NCI-H128 (cell line): Measurements from ENCODE around the gene SLC13A5.

Experiments used
- DNase-seq: peaks from one replicate; lab custom pipeline; 2025; ENCODE audit not compliant: unreplicated experiment; lab: John Stamatoyannopoulos, UW

Gene SLC13A5

DNA sequence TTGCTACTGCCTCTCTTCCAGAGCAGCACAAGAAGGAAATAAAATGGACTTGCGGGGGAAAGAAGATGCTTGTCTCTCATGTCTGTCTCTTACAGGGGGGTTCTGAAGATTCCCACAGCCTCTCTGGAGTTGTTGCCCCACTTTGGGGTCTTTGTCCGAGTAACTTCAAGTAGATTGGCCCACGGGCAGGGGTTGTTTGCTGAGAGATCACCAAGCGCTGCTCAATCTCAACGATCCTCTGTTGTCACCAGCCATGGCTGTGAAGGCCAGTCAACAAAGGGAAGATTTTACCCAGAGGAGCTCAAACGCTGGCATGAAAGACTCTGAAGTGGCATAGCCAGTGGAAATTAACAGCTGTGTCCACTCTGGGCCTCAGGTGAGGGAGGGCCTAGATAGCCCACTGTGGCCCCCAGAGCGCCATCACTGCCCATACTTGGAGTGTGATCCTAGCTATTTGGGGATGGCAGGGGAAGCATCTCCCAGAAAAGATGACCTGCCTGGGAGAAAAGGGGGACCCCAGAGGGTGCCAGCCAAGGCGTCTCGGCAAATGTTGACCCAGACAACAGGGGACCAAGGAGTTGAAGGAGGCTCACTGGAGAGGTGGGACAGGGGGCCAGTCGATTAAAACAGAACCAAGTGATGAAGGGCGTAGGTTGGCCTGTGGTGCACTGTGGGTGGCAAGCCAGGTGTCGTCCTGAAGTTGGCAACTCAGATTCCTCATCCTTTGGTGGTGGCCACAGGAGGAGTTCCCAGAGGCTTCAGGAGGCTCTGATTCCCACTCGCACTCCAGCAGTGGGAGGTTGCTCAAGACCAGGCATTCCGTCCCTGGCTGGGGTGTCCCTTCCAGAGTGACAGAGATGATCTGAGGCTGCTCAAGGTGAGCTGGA is 28.0 kb downstream of the SLC13A5 start:
- DNase-seq, result no peak

DNA sequence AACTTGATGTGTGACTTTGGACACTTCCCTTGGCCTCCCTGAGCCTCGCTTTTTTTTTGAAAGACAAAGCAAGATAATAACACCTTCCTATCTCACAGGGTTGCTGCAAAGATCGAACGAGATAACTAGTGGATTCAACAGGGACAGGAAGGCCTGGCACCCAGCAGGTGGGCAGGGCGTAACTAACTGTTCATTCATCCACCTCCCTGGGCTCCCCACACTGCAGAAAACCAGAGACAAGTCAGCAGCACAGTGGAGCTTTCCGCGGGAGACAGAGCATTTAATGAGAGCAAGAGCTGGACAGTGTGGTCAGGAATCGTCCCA is 28.7 kb downstream of the SLC13A5 start:
- DNase-seq, result no peak

DNA sequence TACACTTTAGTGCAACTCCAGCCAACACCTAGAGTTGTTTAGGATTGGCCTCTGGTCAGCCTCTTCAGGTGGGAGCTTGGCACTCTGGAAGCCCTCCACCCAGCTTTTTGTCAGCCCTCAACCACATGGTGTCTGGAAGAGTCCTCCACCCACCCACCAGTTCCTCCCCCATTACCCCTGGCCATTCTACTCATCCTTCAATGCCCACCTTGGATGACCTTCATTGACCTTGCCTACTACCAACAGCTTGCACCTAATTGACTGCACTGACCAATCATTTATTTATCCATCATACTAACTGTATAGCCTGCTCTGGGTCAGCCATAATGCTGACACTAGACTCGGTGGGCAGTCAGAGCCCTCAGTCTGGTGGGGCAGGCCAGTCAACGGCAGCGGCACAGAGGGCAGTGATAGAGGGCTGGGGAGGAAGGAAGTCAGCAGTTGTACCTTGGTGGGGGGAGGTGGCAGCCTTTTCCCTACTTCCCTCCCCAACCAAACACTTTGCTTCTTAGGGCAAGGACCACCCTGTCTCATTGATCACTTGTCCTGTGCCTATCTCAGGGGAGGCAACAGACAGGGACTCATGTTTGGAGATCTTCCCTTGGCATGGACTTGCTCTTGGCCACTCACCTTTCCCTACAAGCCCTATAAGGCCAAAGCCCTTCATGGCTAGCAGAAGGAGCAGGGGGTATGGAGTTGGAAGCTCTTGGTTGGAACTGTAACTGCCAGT is 29.3 kb downstream of the SLC13A5 start:
- DNase-seq, result no peak

DNA sequence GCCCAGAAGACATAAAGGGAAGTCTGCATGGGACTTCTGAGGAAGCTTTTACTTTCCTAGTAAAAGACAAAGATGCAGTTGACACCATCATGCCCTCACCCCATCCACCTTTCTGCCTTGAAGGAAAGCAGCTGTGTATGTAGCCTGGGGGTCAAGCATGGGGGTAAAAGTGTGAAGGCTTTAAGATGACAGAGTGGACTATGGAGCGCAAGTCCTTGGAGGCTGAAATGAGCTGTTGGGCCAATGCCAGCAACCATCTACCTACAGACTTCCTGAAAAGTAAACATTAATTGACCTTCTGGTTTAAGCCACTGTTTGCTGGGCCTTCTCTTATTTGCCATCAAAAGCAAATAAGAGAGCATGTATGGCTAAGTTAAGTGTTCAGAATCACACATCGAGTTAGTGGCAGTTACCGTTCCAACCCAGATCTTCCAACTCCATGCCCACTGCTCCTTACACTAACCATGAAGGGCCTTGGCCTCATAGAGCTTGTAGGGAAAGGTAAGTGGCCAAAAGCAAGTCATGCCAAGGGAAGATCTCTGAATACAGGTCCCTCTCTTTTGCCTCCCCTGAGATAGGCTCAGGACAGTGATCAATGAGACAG is 30.0 kb downstream of the SLC13A5 start:
- no peak for DNase-seq

DNA sequence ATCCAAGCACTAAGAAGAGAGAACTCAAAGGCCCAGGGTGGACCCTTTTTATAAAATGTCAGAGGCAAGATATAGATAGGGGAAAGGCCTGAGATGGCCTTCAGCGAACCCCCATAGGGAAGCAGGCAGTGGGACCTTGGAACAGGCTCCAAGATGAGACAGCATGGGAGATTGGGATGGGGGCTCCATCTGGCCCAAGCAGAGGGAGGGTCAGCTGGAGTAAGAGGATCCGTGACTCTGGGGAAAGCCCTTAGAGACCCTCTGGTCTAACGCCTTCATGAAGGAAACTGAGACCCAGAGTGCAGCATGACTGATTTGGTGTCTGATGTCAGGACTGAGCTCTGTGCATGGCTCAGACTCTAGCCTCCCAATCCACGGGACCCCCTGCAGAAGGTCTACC is 30.8 kb downstream of the SLC13A5 start:
- no peak for DNase-seq

GRCh38 chr17:6681671-6682070 is 31.5 kb downstream of the SLC13A5 start:
- DNase-seq, result no peak

DNA sequence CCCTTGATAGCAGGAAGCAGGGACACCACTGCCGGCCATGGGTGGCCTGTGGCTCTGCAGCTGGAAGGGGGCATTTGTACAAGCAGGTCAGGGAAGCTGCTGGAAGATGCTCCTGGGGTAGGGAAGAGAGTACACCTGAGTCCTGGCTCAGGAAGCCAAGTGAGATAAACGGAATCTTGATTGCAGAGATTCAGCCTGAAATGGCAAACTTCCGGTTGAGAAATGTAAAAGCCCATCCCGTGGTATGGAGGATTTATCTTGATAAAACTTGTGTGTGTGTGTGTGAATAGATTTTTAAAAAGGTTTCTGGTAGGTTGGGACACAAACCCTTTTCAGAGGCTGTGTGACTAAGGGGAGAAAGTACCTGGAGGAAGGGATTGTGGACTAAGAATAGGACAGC is 32.0 kb downstream of the SLC13A5 start:
- DNase-seq, result no peak

- no peak for DNase-seq
Observed at GRCh38 chr17:6679241-6679640, 33.9 kb downstream of the SLC13A5 start.

- no peak for DNase-seq
Observed at GRCh38 chr17:6677946-6678345, 35.2 kb downstream of the SLC13A5 start.

- no peak for DNase-seq
Observed at GRCh38 chr17:6677158-6677831, 35.9 kb downstream of the SLC13A5 start.

- no peak for DNase-seq
Observed at GRCh38 chr17:6676802-6677157, 36.4 kb downstream of the SLC13A5 start.

DNA sequence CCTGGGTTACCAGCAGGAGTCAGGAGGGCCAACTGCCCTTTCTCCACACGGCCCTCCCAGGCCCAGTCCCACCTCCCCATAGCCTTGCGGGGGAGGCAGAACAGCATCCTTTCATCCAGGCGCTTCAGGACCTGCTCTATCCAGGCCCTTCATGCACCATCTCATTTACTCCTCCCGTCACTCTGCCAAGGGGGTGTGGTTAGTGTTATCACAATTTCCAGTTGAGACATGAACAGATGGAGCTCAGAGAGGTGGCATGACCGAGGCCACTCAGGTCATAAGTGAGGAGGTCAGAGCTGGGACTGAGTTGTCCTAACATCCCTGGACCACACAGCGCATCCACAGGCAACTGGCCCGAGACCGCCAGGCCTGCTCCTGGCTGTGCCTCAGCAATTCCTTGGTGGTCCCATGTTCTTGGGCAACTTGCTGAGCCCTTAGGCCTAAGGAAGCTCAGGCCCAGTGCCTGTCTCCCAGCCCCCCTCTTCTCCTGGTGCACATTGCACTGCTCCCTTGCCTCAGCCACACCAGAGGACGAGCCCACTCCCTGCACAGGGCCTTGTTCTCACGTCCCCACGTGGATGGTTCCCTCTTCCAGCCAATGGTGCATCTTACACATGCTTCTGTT is 37.9 kb downstream of the SLC13A5 start:
- no peak for DNase-seq

DNA sequence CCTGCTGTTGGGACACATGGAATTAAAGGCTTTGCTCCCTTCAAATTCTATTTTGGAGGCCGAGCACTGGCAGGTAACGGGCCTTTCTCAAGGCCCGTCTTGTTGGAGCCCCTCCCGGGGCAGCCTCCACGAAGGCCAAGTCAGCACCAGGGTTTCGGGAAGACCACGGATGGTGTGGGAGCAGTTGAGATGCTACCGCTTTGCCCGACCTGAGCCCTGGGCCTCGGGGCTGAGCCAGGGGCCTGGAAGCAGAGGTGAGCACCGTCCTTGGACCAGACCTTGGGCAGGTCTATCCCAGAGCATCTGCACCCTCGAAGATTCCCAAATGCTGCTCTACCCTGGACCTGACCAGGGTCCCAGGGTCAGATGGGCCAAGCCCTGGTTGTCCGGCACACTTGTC is 38.6 kb downstream of the SLC13A5 start:
- DNase-seq, result no peak

- DNase-seq, result no peak
Observed at GRCh38 chr17:6671431-6671830, 41.7 kb downstream of the SLC13A5 start.

DNA sequence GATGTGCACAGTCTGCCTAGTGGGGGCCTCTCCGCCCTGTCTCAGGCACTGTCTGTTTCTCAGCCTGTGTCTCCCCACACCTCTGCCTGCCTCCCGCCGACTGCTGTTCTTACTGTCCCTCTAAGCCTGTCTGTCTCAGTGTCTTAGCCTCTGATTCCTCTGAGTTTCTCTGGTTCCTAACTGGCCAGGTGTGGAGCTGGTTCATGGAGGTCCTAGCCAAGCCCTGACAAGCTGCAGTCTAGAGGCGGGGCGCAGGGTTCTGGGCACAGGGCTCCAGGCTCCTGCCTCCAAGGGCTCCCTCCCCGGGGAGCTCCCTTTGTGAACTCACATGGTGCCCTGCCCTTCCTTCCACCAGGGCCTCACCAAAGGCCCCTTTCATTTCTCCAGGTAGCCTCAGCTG is 42.2 kb downstream of the SLC13A5 start:
- no peak for DNase-seq

DNA sequence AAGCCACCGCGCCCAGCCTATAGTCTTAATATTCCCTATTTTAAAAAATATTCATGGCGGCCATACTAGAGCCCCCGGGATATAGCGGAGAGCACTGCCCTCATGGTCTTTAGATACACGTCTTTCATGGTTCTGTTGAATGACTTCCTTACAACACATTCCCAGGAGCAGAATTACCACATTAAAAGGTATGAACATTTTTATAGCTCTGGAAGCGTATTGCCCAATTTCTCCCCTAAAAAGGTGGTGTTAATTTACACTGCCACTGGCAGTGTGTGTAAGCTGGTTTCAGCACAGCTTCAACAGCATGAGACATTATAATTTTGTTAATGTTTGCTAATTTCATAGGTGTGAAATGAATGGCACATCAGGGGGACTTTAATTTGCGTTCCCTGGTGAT is 42.6 kb downstream of the SLC13A5 start:
- DNase-seq, result no peak

GRCh38 chr17:6669479-6670212 is 43.5 kb downstream of the SLC13A5 start:
- no peak for DNase-seq

GRCh38 chr17:6668727-6669425 is 44.3 kb downstream of the SLC13A5 start:
- DNase-seq, result no peak

DNA sequence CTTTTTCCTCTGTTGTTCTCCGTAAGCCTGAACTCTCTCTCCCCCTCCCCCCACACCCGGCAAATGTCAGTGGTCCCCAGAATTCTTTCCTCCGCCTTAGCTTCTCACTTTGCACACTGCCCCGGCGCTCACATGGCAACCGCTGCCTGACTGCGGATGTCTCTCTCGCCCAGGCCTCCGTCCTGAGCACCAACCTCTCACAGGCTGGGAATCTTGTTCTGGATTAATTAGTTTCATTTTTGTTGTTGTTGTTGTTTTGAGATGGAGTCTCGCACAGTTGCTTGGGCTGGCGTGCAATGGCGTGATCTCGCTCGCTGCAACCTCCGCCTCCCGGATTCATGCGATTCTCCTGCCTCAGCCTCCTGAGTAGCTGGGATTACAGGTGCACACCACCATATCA is 45.0 kb downstream of the SLC13A5 start:
- no peak for DNase-seq

DNA sequence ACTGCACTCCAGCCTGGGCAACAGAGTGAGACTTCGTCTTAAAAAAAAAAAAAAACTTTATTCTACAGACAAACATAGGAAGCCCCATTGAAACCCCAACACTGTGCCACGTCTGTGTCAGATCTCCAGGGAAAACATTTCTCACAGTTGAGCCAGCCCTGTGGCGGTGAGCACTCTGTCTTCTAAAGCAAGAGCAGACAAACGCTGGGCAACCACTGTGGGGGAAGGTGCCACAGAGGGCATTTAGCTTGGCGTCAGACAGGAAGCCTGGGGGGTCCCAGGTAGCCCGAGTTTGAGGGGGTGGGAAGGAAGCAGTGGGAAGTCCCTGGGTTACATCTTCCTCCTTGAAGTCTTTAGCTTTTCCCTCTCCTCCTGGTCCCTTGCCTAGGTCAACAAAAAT is 45.7 kb downstream of the SLC13A5 start:
- DNase-seq, result no peak
